ENCODE results near the gene PPM1A. TPM values are rescaled to one million over a fixed set of nuclear protein-coding genes. Genes with fewer than 3 reads are reported as not detected.

PPM1A gene
- total RNA-seq, 1 experiment from 2014 or later, result 52.3 TPM

DNA sequence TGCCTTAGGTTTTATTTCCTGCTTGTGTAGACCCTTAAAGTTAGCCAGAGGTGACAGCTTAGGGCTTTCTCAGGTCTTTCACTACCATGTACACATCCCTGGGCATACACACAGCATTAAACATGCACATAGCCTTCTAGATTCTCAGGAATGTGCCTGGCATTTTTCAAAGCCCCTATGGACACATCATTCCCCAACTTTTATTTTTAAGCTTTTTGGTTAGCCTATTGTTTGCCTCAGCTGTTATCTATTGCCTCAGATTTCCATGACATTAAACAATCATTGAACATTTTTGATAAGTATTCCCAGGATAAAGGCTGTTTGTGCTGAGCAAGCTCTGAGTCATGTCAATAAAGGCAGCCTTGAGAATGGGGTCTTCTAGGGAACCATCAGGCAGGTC lies 15.1 kb upstream of the PPM1A start:
- no peak for TF ChIP-seq CTCF (conservative IDR thresholded peaks at IDR 0.05; ENCODE audit: low read depth, low read length)
- TF ChIP-seq EZH2 (IDR thresholded peaks at IDR 0.05; ENCODE audit: borderline replicate concordance, low read depth, low read length, poor library complexity, severe bottlenecking), result no peak
- Histone ChIP-seq H3K9me3 (ENCODE audit: low read depth, low read length, poor library complexity, severe bottlenecking) (no peaks in the 10 kb centered on the region), H3K36me3 (ENCODE audit: insufficient read depth, low read length, poor library complexity, severe bottlenecking) (no peaks in the 10 kb centered on the region), H3K27ac (ENCODE audit: low read depth, low read length, poor library complexity, severe bottlenecking) (no peak overlapping the region), H3K4me3 (ENCODE audit: low read depth, low read length, poor library complexity, severe bottlenecking) (no peak overlapping the region), H3K4me1 (ENCODE audit: insufficient read depth, low read length, poor library complexity, severe bottlenecking) (no peaks in the 10 kb centered on the region), H3K27me3 (replicated peaks; ENCODE audit: insufficient read depth, low read depth, low read length, poor library complexity) (no peaks in the 10 kb centered on the region)
- no peak for DNase-seq (ENCODE audit: low spot score)
- BruUV-seq (replicated peaks), result no TSS peak
- CTCF ChIA-PET, result no interaction called here
- intact Hi-C loops (cut with micrococcal nuclease; ENCODE audit: unreplicated experiment), result no loop called here
- POLR2A ChIA-PET (ENCODE audit: low non-redundant PET), result no interaction called here

DNA sequence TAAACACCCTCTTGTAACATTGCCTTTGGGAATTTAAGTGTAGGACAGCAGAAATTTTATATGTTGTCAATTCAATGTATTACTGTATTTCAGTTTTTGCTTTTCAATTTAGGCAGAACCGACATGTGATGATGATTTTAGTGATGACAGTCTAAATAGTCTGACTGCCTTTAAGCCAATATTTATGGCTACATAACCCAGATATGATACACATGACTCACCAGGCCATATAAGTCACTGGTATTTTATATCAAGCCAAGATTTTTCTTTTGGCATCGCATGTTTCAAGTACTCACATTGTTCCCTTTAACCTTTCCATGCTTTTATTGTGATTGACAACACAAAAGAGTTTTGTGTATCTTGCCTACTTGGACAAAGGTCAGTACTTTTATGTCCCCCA lies 13.6 kb upstream of the PPM1A start:
- Histone ChIP-seq H3K9me3 (ENCODE audit: low read depth, low read length, poor library complexity, severe bottlenecking) (no peaks in the 10 kb centered on the region), H3K36me3 (ENCODE audit: insufficient read depth, low read length, poor library complexity, severe bottlenecking) (no peaks in the 10 kb centered on the region), H3K4me3 (ENCODE audit: low read depth, low read length, poor library complexity, severe bottlenecking) (no peak overlapping the region), H3K27ac (ENCODE audit: low read depth, low read length, poor library complexity, severe bottlenecking) (no peak overlapping the region), H3K4me1 (ENCODE audit: insufficient read depth, low read length, poor library complexity, severe bottlenecking) (no peaks in the 10 kb centered on the region), H3K27me3 (replicated peaks; ENCODE audit: insufficient read depth, low read depth, low read length, poor library complexity) (no peaks in the 10 kb centered on the region)
- TF ChIP-seq EZH2 (IDR thresholded peaks at IDR 0.05; ENCODE audit: borderline replicate concordance, low read depth, low read length, poor library complexity, severe bottlenecking) (no peak), CTCF (conservative IDR thresholded peaks at IDR 0.05; ENCODE audit: low read depth, low read length) (no peak)
- CTCF ChIA-PET, result no interaction called here
- DNase-seq (ENCODE audit: low spot score), result no peak
- no TSS peak for BruUV-seq (replicated peaks)
- POLR2A ChIA-PET (ENCODE audit: low non-redundant PET), result no interaction called here
- intact Hi-C loops (cut with micrococcal nuclease; ENCODE audit: unreplicated experiment), result no loop called here

GRCh38 chr14:60238955-60239354 lies 10.1 kb upstream of the PPM1A start:
- Histone ChIP-seq H3K27me3 (replicated peaks; ENCODE audit: insufficient read depth, low read depth, low read length, poor library complexity) (no peaks in the 10 kb centered on the region), H3K4me1 (ENCODE audit: insufficient read depth, low read length, poor library complexity, severe bottlenecking) (no peaks in the 10 kb centered on the region), H3K4me3 (ENCODE audit: low read depth, low read length, poor library complexity, severe bottlenecking) (no peak overlapping the region), H3K36me3 (ENCODE audit: insufficient read depth, low read length, poor library complexity, severe bottlenecking) (no peaks in the 10 kb centered on the region), H3K9me3 (ENCODE audit: low read depth, low read length, poor library complexity, severe bottlenecking) (no peaks in the 10 kb centered on the region), H3K27ac (ENCODE audit: low read depth, low read length, poor library complexity, severe bottlenecking) (no peak overlapping the region)
- no peak for DNase-seq (ENCODE audit: low spot score)
- CTCF ChIA-PET, result no interaction called here
- no TSS peak for BruUV-seq (replicated peaks)
- POLR2A ChIA-PET (ENCODE audit: low non-redundant PET), result no interaction called here
- no peak for TF ChIP-seq CTCF (conservative IDR thresholded peaks at IDR 0.05; ENCODE audit: low read depth, low read length)
- TF ChIP-seq EZH2 (IDR thresholded peaks at IDR 0.05; ENCODE audit: borderline replicate concordance, low read depth, low read length, poor library complexity, severe bottlenecking), result no peak
- intact Hi-C loops (cut with micrococcal nuclease; ENCODE audit: unreplicated experiment), result no loop called here

Data from A673 (cell line).